Cardiac fibroblast (primary cell): ENCODE measurements around the gene NRGN.

Source experiments
- DNase-seq, 2 donors: peaks; one replicate each; pipeline versions ENCODE4 v3.0.0 to v3.0.0-alpha.2; 2010; ENCODE audit warnings: low read depth in 2 of 2
- H3K4me3 ChIP-seq, 2 donors: replicated peaks in 1 of 2; 1 replicate in 1 of 2; 2 replicates in 1 of 2; pipeline ENCODE4 v1.5.1; 2011; ENCODE audit warnings: low read depth in 2 of 2, low read length in 2 of 2, mild to moderate bottlenecking in 2 of 2, moderate library complexity in 1 of 2
- TF ChIP-seq, protein P1 (sequence below): IDR thresholded peaks from one replicate; pipeline ENCODE4 v1.5.1; 2011; ENCODE audit warnings: low read depth, mild to moderate bottlenecking, low read length, inconsistent platforms

The NRGN gene

DNA sequence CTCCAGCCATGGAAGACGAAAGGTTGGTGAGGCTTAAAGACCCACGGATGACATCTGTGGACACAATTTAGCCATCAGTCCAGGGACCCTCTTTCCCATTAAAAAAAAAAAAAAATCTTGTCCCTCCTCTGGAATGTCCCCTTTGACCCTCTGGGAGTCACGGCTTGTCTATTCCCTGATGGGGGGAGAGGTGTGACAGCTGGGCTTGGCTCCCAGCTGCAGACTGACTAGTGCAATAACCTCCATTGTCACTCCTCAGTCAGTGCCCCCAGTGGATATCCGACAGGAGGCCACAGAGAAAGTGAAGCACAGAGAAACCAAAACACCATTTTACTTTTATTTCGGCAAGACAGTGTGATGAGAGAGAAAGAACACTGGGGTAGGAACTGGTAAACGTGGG is 15.0 kb downstream of the NRGN start:
- DNase-seq: no peak
- TF ChIP-seq, protein P1, sequence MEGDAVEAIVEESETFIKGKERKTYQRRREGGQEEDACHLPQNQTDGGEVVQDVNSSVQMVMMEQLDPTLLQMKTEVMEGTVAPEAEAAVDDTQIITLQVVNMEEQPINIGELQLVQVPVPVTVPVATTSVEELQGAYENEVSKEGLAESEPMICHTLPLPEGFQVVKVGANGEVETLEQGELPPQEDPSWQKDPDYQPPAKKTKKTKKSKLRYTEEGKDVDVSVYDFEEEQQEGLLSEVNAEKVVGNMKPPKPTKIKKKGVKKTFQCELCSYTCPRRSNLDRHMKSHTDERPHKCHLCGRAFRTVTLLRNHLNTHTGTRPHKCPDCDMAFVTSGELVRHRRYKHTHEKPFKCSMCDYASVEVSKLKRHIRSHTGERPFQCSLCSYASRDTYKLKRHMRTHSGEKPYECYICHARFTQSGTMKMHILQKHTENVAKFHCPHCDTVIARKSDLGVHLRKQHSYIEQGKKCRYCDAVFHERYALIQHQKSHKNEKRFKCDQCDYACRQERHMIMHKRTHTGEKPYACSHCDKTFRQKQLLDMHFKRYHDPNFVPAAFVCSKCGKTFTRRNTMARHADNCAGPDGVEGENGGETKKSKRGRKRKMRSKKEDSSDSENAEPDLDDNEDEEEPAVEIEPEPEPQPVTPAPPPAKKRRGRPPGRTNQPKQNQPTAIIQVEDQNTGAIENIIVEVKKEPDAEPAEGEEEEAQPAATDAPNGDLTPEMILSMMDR: no peak
- H3K4me3 ChIP-seq: no peak overlapping the region

DNA sequence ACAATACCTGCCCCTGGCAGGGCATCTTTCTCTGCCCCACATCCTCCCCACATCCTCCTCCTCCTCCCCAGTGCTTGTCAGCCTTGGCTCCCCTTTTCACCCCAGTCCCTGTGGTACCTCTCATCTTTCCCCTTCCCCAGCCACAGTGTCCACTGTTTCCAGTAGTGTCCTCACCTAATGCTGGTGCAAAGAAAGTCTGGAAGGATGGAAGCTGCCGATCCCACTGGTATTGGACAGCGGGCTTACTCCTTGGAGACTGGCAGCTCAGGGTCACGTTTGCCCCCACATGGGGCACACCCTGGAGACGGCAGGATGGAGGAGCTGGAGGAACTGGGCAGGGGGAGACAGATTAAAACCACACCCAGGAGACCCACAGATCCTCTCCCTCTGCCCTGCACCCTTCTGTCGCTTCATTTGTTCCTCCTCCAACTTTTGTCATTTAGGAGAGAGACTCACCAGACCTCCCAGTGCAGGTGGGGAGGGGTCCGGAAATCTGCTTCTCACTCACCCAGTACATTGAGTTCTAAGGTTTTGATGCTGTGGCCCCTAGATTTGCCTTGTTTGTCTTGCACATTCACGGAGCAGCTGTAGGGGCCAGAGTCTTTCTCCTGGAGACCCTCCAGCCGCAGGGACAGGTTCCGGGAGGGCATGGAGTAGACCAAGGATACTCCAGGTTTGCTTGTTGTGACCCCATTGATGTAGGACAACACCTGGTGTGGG is 16.5 kb downstream of the NRGN start:
- no peak for DNase-seq
- TF ChIP-seq, protein P1: no peak
- H3K4me3 ChIP-seq: no peak overlapping the region

DNA sequence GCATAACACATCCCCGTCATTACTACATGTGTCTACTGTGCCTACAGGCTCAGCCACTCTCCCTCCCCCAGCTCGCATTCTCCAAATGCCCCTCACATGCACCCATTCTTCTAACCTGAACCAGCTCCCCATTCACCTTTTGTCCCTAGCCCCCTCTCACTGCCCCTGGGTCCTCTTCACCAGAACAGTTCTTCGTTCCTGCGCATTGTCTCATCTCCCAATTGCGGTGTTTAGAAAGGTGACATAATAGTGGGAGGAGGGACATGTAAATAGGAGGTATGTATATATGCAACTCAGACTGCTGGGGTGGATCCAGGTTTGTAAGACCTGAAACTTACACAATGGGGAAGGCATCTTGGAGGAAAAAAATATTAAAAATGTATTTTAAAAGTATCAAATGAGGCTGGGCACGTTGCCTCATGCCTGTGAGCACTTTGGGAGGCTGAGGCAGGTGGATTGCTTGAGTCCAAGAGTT is 17.0 kb downstream of the NRGN start:
- DNase-seq: no peak
- no peak overlapping the region for H3K4me3 ChIP-seq
- TF ChIP-seq, protein P1: no peak

DNA sequence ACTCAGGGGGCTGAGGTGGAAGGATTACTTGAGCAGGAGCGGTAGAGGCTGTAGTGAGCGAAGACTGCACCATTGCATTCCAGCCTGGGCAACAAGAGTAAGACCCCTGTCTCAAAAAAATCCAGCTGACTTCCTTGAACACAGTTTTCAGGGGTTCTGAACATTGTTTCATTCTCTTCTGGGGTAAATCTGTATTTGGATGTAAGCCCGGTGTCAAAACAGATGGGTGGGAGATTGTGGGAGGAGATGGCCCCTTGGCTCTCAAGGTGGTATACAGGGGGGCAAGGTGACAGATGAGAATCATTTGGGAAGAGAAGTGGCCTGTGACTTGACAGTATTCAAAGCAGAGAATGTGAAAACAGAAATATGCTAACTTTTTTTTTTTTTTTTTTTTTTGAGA is 17.6 kb downstream of the NRGN start:
- TF ChIP-seq, protein P1: no peak
- no peak for DNase-seq
- H3K4me3 ChIP-seq: no peak overlapping the region

DNA sequence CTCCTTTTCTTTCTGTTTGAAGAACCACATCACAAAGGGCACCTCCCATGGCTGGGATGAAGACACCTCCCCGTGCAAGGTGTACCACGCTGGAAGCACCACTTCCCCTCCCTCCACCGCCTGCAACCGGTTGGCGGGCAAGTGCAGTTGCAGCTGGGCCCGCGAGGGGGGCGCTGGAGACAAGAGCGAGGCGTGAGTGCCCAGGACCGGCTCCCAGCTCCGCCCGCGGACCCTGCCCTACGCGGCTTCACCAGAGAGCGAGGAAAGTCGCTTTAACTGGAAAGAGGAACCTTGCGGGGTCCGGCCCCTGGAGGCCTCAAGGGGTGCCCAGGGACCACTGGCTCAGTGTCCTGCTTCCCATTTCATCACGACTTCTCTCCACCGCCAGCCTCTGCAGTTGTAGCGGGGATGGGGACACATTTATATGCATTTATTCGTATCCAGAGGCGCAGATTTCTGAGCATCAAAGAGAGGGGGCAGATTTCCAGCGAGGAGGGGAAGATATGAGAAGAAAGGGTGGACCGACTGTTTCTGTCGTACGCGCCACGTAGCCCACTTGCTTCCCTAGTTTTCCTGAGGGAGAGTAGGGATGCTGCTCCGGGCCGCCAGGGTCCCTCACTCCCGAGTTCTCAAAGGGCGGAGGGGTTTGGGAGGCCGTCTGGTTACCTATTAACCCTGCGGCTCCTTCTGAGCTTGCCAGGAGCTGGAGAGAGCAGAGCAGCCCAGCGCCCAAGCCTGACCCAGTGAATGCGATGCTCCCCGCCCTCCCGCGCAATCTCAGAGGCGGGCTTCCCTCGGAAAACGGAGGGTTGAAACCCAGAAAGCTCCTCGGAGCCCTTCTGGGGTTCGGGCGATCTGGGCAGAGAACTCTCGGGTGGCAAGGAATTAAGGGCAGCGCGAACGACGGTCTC is 18.9 kb downstream of the NRGN start:
- DNase-seq: peak; percentile 63 to 70
- TF ChIP-seq, protein P1: peak; percentile 77
- H3K4me3 ChIP-seq: peak overlapping the region; percentile 20 to 38

DNA sequence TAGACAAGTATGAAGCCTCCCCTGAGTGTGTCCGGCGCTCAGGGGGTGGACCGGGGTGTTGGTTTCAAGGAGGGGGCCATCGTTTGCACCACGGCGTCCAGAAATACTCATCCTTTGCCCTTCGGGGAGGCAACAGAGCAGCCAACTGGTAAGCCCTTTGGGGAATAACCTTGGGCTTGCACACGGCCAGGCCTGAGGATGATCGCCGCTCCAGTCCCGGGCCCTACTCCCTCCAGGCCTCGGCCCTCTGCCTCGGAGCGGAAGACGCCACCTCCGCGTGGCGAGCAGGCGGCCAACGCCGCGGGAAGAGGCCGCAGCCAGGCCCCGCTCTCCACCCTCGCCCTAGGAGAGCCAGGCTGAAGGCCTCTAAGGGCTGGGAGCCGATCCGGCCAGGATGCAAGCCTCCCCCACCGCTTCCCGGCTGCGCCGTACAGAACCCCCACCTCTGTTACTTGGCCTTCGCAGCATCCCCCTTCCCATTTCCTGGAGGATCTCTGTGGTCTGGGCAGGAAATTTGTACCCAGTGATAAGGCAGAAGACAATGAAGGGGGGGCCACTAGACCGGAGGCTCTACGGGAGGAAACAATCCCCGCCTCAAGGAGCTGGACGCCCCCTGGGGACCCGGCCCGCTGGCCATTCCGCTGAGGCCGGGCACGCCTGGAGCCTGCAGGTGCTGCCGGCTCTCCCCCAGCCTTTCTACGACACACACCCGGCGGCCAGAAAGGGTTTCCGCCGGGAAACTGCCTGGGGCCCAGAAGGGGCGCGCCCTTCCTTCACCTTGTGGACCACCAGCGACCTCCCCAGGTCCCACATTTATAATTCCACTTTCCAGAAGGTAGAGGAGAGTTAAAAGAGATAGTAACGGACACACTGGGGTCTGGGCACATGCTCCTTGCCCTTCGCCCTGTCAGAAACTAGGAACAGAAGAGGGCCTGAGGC is 19.8 kb downstream of the NRGN start:
- H3K4me3 ChIP-seq: no peak overlapping the region
- TF ChIP-seq, protein P1: no peak
- DNase-seq: peak in 1 of 2 donors; percentile 63
